ENCODE results near the gene CD200R1L.

The CD200R1L gene

GRCh38 chr3:112785321-112786001 is 61.2 kb downstream of the CD200R1L start:
- Histone ChIP-seq H3K4me1 (ENCODE audit: control insufficient read depth, insufficient read depth, low read length) (peaks cover 17% of the 10 kb centered on the region), H3K27me3 (ENCODE audit: control insufficient read depth, insufficient read depth, low read length) (no peaks in the 10 kb centered on the region), H3K9me3 (replicated peaks; ENCODE audit: low read length) (no peaks in the 10 kb centered on the region), H3K4me2 (ENCODE audit: low read length) (no peak overlapping the region), H3K9ac (ENCODE audit: low read depth, low read length) (no peak overlapping the region), H3K4me3 (ENCODE audit: low read length) (no peak overlapping the region), H3K36me3 (ENCODE audit: insufficient read depth, low read length) (no peaks in the 10 kb centered on the region)

- Histone ChIP-seq H3K9me3 (replicated peaks; ENCODE audit: low read length) (no peaks in the 10 kb centered on the region), H3K4me2 (ENCODE audit: low read length) (no peak overlapping the region), H3K4me1 (ENCODE audit: control insufficient read depth, insufficient read depth, low read length) (peaks cover 42% of the 10 kb centered on the region), H3K36me3 (ENCODE audit: insufficient read depth, low read length) (no peaks in the 10 kb centered on the region), H3K27me3 (ENCODE audit: control insufficient read depth, insufficient read depth, low read length) (no peaks in the 10 kb centered on the region), H3K4me3 (ENCODE audit: low read length) (no peak overlapping the region), H3K9ac (ENCODE audit: low read depth, low read length) (no peak overlapping the region)
These were observed 64.2 kb downstream of the CD200R1L start for GRCh38 chr3:112782491-112782890.

GRCh38 chr3:112781599-112781998 is 65.1 kb downstream of the CD200R1L start:
- no peak overlapping the region for H3K4me3 ChIP-seq (ENCODE audit: low read length)
- peaks cover 50% of the 10 kb centered on the region for H3K4me1 ChIP-seq (ENCODE audit: control insufficient read depth, insufficient read depth, low read length)
- H3K27me3 ChIP-seq (ENCODE audit: control insufficient read depth, insufficient read depth, low read length): no peaks in the 10 kb centered on the region
- H3K36me3 ChIP-seq (ENCODE audit: insufficient read depth, low read length): no peaks in the 10 kb centered on the region
- no peak overlapping the region for H3K9ac ChIP-seq (ENCODE audit: low read depth, low read length)
- no peak overlapping the region for H3K4me2 ChIP-seq (ENCODE audit: low read length)
- no peaks in the 10 kb centered on the region for H3K9me3 ChIP-seq (replicated peaks; ENCODE audit: low read length)

GRCh38 chr3:112779558-112780480 is 66.8 kb downstream of the CD200R1L start:
- H3K4me1 ChIP-seq (ENCODE audit: control insufficient read depth, insufficient read depth, low read length): peaks cover 63% of the 10 kb centered on the region
- H3K4me2 ChIP-seq (ENCODE audit: low read length): no peak overlapping the region
- no peaks in the 10 kb centered on the region for H3K9me3 ChIP-seq (replicated peaks; ENCODE audit: low read length)

DNA sequence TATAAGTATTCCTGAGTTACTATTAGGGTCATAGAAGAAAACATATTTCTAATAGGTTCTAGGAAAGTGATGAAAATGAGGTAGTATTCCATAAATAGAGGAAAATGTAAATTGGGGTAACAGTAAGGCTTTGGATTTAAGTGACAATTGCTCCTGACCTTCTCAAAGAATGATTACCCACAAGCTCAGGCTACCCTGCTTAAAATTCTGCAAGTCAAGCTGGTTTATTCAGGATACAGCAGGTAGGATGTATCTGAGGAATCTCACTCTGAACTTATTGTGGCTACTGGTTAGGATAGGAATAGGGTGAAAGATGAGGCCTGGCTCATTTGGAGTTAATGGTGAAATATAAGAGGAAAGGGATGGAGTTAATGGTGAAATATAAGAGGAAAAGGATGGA is 67.7 kb downstream of the CD200R1L start:
- no peaks in the 10 kb centered on the region for H3K9me3 ChIP-seq (replicated peaks; ENCODE audit: low read length)
- peak overlapping the region; percentile 4 for H3K4me2 ChIP-seq (ENCODE audit: low read length)
- no peak overlapping the region for H3K9ac ChIP-seq (ENCODE audit: low read depth, low read length)
- H3K27me3 ChIP-seq (ENCODE audit: control insufficient read depth, insufficient read depth, low read length): no peaks in the 10 kb centered on the region
- H3K4me1 ChIP-seq (ENCODE audit: control insufficient read depth, insufficient read depth, low read length): peaks cover 71% of the 10 kb centered on the region
- no peak overlapping the region for H3K4me3 ChIP-seq (ENCODE audit: low read length)
- no peaks in the 10 kb centered on the region for H3K36me3 ChIP-seq (ENCODE audit: insufficient read depth, low read length)

More at GRCh38 chr3:112779558-112780480, 66.8 kb downstream of the CD200R1L start:
- no peaks in the 10 kb centered on the region for H3K27me3 ChIP-seq (ENCODE audit: control insufficient read depth, insufficient read depth, low read length)
- H3K9ac ChIP-seq (ENCODE audit: low read depth, low read length): no peak overlapping the region
- no peaks in the 10 kb centered on the region for H3K36me3 ChIP-seq (ENCODE audit: insufficient read depth, low read length)
- no peak overlapping the region for H3K4me3 ChIP-seq (ENCODE audit: low read length)

GRCh38 chr3:112778353-112778948 is 68.2 kb downstream of the CD200R1L start:
- Histone ChIP-seq H3K9ac (ENCODE audit: low read depth, low read length) (no peak overlapping the region), H3K4me3 (ENCODE audit: low read length) (no peak overlapping the region)

GRCh38 chr3:112777811-112778210 is 68.9 kb downstream of the CD200R1L start:
- peaks cover 74% of the 10 kb centered on the region for H3K4me1 ChIP-seq (ENCODE audit: control insufficient read depth, insufficient read depth, low read length)
- H3K36me3 ChIP-seq (ENCODE audit: insufficient read depth, low read length): no peaks in the 10 kb centered on the region
- H3K27me3 ChIP-seq (ENCODE audit: control insufficient read depth, insufficient read depth, low read length): no peaks in the 10 kb centered on the region
- peak overlapping the region; percentile 32 for H3K4me2 ChIP-seq (ENCODE audit: low read length)
- peak overlapping the region; percentile 43 for H3K4me3 ChIP-seq (ENCODE audit: low read length)
- peak overlapping the region; percentile 29 for H3K9ac ChIP-seq (ENCODE audit: low read depth, low read length)
- no peaks in the 10 kb centered on the region for H3K9me3 ChIP-seq (replicated peaks; ENCODE audit: low read length)

More at GRCh38 chr3:112778353-112778948, 68.2 kb downstream of the CD200R1L start:
- Histone ChIP-seq H3K4me1 (ENCODE audit: control insufficient read depth, insufficient read depth, low read length) (peaks cover 74% of the 10 kb centered on the region), H3K36me3 (ENCODE audit: insufficient read depth, low read length) (no peaks in the 10 kb centered on the region), H3K9me3 (replicated peaks; ENCODE audit: low read length) (no peaks in the 10 kb centered on the region), H3K27me3 (ENCODE audit: control insufficient read depth, insufficient read depth, low read length) (no peaks in the 10 kb centered on the region), H3K4me2 (ENCODE audit: low read length) (peak overlapping the region; percentile 32)

GRCh38 chr3:112776836-112777235 is 69.8 kb downstream of the CD200R1L start:
- no peaks in the 10 kb centered on the region for H3K36me3 ChIP-seq (ENCODE audit: insufficient read depth, low read length)
- H3K9ac ChIP-seq (ENCODE audit: low read depth, low read length): no peak overlapping the region
- peaks cover 74% of the 10 kb centered on the region for H3K4me1 ChIP-seq (ENCODE audit: control insufficient read depth, insufficient read depth, low read length)
- H3K9me3 ChIP-seq (replicated peaks; ENCODE audit: low read length): no peaks in the 10 kb centered on the region
- no peak overlapping the region for H3K4me2 ChIP-seq (ENCODE audit: low read length)
- H3K27me3 ChIP-seq (ENCODE audit: control insufficient read depth, insufficient read depth, low read length): no peaks in the 10 kb centered on the region
- H3K4me3 ChIP-seq (ENCODE audit: low read length): no peak overlapping the region

GRCh38 chr3:112776000-112776399 is 70.7 kb downstream of the CD200R1L start:
- H3K9me3 ChIP-seq (replicated peaks; ENCODE audit: low read length): no peaks in the 10 kb centered on the region
- no peak overlapping the region for H3K9ac ChIP-seq (ENCODE audit: low read depth, low read length)
- no peak overlapping the region for H3K4me3 ChIP-seq (ENCODE audit: low read length)
- H3K36me3 ChIP-seq (ENCODE audit: insufficient read depth, low read length): no peaks in the 10 kb centered on the region
- no peak overlapping the region for H3K4me2 ChIP-seq (ENCODE audit: low read length)
- peaks cover 68% of the 10 kb centered on the region for H3K4me1 ChIP-seq (ENCODE audit: control insufficient read depth, insufficient read depth, low read length)
- H3K27me3 ChIP-seq (ENCODE audit: control insufficient read depth, insufficient read depth, low read length): no peaks in the 10 kb centered on the region

DNA sequence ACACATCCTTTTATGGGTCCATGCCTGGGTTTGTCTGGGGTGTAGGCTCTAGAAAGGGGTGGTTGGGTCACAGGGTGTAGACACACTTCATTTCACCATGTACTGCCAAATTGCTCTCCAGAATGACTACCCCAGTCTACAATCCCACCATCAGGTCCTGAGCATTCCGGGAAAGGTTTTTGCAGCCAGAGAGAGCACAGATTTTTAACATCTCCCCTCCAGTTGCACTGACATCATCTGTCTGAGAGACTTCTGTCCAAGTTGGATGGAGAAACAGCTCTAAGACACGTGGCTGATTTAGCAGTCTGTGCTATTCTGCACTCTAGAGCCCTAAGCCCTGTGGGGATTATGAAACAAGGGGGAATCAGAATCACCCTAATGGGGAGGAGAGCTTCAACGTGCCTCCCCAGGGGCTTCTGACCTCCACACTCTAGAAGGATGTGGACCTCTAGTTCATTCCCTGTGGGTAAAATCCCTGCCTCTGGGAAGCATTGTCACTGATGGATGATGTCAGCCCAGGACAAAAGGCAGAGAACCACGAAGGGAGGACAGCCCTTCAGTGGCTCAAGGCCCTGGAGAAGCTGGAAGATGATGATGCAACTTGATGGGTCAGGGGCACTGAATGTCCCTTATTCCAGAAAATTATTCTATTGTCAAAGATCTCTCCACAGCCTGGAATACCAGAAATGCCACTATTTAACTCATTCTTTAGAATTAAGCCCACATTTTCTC is 71.5 kb downstream of the CD200R1L start:
- peak overlapping the region; percentile 1 for H3K4me3 ChIP-seq (ENCODE audit: low read length)
- H3K9ac ChIP-seq (ENCODE audit: low read depth, low read length): peak overlapping the region; percentile 10
- no peaks in the 10 kb centered on the region for H3K36me3 ChIP-seq (ENCODE audit: insufficient read depth, low read length)
- H3K27me3 ChIP-seq (ENCODE audit: control insufficient read depth, insufficient read depth, low read length): no peaks in the 10 kb centered on the region
- peaks cover 62% of the 10 kb centered on the region for H3K4me1 ChIP-seq (ENCODE audit: control insufficient read depth, insufficient read depth, low read length)
- H3K9me3 ChIP-seq (replicated peaks; ENCODE audit: low read length): no peaks in the 10 kb centered on the region
- peak overlapping the region; percentile 35 for H3K4me2 ChIP-seq (ENCODE audit: low read length)

All from skeletal muscle satellite cell (primary cell).